Stimulated activated CD4-positive, alpha-beta T cell treated with anti-CD3 and anti-CD28 coated beads, Interleukin-4, amount 100 ng/mL, for 48 hours (primary cell): Measurements from ENCODE around the gene CAMK1D.
A peak's percentile ranks its signal among the peaks of the same experiment; 100 is the strongest.

Source experiments
- DNase-seq, 2 donors: peaks; one replicate each; pipeline ENCODE4 v3.0.0-alpha.2; 2020; ENCODE audit warnings: low read depth in 2 of 2

The CAMK1D gene

GRCh38 chr10:12628153-12628552 lies 278.8 kb downstream of the CAMK1D start:
- DNase-seq: no peak

GRCh38 chr10:12628964-12629766 lies 279.8 kb downstream of the CAMK1D start:
- DNase-seq: no peak

DNA sequence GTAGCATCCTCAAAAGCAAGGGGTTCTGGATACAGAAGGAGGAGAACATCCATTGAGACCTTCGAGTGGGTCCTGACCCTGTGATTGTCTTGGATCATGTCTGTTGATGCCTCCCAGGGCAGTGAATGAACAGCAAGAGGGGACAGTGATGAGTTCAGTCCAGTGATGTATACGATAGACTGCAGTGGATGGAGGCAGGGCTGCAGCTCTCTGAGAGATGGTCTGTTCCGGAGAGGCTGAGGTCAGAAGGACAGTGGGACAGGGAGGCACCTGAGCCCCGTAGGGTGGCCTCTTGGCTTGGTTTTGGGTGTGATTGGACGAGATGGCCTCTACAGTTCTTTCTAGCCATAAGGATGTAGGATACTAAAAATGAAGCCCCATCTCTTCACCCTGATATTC lies 280.4 kb downstream of the CAMK1D start:
- no peak for DNase-seq

DNA sequence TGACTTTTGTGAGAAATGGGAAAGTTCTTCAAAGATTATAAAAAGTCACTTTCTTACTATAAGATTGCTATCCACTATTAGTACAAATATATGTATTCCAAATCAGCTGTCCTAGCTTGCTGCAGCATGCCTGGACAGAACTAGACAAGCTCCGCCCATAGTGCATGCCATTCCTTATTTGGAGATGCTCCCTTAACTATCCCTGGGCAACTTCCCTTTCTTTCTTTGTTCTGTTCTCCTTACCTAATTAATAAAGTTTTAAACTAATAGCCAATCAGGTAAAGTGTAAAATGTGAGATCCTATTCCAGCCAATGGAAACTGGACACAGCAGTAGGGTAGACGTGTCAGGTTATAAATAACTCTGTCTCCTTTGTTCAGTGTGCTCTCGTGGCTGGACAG lies 281.9 kb downstream of the CAMK1D start:
- DNase-seq: no peak

GRCh38 chr10:12631787-12632562 lies 282.6 kb downstream of the CAMK1D start:
- no peak for DNase-seq

GRCh38 chr10:12633776-12634620 lies 284.7 kb downstream of the CAMK1D start:
- DNase-seq: no peak

DNA sequence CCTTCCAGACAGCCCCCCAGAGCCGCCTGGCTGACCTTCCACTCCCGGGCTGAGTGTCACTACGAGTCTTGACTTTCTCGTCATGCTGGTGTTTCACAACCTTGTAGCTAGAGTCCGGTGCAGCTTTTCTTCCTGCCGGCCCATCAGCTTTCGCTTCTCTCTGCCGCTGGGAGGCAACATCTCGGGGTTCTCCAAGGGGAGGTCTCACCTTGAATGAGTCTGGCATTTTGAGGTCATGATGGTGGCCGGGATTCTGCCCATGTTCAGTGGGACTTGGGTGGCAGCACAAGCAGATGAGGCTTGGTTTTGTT lies 285.2 kb downstream of the CAMK1D start:
- DNase-seq: no peak

DNA sequence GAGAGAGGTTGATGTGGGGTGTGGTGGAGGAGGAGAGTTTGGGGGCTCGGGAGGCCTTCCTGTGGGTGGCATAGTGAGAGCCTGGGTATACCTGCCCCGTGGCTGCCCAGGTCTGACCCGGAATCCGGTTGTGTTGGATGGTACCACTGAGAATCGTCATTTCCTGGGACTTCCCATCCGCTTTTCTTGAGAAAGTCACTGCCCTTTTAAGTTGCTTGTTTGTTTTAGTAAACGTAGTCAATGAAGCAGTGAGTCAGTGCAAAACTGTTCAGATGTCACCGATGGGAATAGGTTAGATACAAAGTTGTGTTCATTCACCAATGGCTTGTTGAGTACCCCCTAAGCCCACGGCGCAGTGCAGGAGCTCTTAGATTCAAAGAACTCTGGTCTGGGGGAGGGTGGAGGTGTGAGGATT lies 285.8 kb downstream of the CAMK1D start:
- DNase-seq: peak in 1 of 2 donors; percentile 29

DNA sequence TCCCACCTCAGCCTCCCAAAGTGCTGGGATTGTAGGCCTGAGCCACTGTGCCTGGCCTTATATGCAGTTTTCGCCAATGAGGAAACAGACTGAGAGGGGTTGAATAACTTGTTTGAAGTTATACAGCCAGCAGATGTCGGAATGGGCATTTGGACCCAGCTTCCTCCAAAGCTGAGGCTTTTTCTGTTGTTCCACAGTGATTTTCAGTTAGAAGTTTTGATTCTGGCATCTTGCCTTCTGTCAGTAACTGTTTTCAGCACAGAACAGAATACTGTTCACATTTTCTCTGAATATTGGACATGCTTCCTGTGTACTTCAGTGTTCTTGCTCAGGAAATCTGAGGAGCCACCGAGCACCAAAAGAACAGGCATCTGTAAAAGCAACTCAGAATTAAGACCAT lies 287.2 kb downstream of the CAMK1D start:
- no peak for DNase-seq

DNA sequence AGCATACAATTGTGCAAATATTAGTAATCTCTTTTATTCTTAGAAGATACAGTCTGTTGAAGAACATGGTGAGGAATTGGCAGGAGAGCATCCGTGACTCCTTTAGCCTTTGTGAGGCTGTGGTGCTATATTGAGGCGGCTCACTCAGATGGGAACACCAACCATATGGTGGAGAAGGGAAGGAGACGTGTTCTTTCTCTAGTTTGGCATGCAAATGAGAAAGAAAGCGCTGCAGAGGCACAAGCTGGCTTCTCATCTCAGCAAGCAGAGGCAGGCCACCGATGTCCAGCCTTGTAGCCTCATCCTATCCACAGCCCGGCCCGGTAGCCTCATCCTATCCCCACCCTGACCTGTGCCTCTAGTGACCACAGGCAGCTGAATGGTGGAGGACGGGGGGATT lies 288.3 kb downstream of the CAMK1D start:
- DNase-seq: no peak

- no peak for DNase-seq
These were observed 288.8 kb downstream of the CAMK1D start for GRCh38 chr10:12638103-12638502.

DNA sequence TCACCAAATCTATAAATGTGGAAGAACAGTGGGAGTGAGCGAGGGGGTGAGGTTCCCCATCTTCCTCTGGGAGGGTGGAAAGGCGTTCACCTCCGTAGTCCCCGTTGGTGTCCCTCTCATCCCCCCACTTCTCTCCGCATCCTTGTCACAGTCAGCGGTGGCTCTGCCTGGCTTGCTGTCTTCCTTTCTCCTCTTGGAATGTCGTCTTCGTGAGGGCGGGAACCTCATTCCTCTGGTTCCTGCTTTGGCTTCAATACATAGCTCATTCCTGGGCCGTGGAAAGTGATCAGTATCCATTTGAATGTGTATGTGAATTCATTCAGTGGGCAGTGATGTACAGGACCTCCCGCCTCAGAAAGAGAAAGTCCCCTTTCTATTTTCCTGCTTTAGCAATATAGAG lies 289.4 kb downstream of the CAMK1D start:
- no peak for DNase-seq

- DNase-seq: no peak
These were observed 290.9 kb downstream of the CAMK1D start for GRCh38 chr10:12639996-12640944.

GRCh38 chr10:12642036-12642435 lies 292.7 kb downstream of the CAMK1D start:
- no peak for DNase-seq

GRCh38 chr10:12643279-12643678 lies 293.9 kb downstream of the CAMK1D start:
- no peak for DNase-seq

- no peak for DNase-seq
These were observed 295.2 kb downstream of the CAMK1D start for GRCh38 chr10:12644380-12645144.

- DNase-seq: no peak
These were observed 296.1 kb downstream of the CAMK1D start for GRCh38 chr10:12645449-12645848.

GRCh38 chr10:12649012-12649584 lies 299.8 kb downstream of the CAMK1D start:
- no peak for DNase-seq

- no peak for DNase-seq
These were observed 300.8 kb downstream of the CAMK1D start for GRCh38 chr10:12650122-12650521.
